ENCODE measurements around the gene CA12. TPM values are rescaled to one million over a fixed set of nuclear protein-coding genes. Genes with fewer than 3 reads are reported as not detected.
A peak's percentile ranks its signal among the peaks of the same experiment; 100 is the strongest.

CA12 gene
- polyA plus RNA-seq, 4 donors, result 0.27 to 24.8 (median 1.8) TPM; not detected in 1

DNA sequence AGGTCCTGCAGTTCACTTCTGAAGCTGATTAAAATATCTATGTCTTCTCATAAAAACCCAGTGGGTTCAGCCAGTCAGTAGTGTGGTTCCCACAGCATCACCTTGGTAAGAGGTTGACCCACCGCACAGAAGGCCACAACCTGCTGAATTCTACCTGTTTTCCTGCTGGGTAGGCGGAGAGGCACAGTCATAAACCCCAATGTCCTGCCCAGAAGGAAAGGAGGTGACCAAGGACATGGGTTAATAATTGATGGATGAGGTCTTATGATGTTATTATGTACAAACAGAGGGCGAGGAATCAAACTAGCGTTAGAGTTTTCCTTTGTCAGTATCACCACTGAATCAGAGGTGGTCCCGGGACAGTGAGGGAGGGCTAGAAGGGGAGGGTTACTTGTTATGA lies 27.8 kb downstream of the CA12 start:
- no peaks in the 10 kb centered on the region for H3K9me3 ChIP-seq (ENCODE audit: control insufficient read depth in 2 of 2, insufficient read depth in 1 of 2, low read depth in 1 of 2, low read length in 1 of 2)
- H3K4me3 ChIP-seq (ENCODE audit: low read depth in 1 of 3, low read length in 3 of 3), result no peak overlapping the region
- 11 to 65% (median 31%) methylated on average over 5 of the region's 5 CpGs for WGBS, 3 donors
- DNase-seq, result peak; percentile 68 to 69
- peaks cover 0 to 28% (median 0%) of the 10 kb centered on the region in 3 donors for H3K4me1 ChIP-seq (ENCODE audit: control insufficient read depth in 3 of 3, insufficient read depth in 2 of 3, low read depth in 1 of 3, low read length in 2 of 3)
- no peaks in the 10 kb centered on the region for H3K36me3 ChIP-seq (ENCODE audit: control insufficient read depth in 3 of 3, insufficient read depth in 2 of 3, low read depth in 1 of 3, low read length in 3 of 3)
- no peaks in the 10 kb centered on the region for H3K27me3 ChIP-seq (ENCODE audit: control insufficient read depth in 3 of 3, insufficient read depth in 3 of 3, low read length in 3 of 3)
- no peak for FAIRE-seq
- H3K27ac ChIP-seq (ENCODE audit: low read depth in 1 of 3, low read length in 2 of 3), result no peak overlapping the region

DNA sequence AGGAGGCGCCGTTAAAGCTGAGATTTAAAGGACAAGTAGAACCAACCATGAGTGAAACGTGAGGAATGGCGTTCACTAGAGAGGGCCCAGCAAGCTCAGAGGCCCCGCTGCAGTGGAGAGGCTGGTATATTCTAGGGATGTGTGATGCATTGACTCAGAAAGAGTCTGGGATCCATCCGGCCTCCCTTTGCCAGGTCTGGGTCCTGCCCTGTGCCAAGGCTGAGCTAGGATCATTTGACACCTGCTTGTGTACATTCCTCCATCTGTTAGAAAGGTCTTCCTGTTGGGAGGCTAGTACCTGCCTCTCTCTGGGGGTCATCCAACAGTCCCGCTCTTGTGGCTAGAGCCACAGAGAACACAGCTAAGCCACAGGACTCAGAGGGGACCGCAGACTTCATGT lies 28.4 kb downstream of the CA12 start:
- no peaks in the 10 kb centered on the region for H3K9me3 ChIP-seq (ENCODE audit: control insufficient read depth in 2 of 2, insufficient read depth in 1 of 2, low read depth in 1 of 2, low read length in 1 of 2)
- peaks cover 0 to 28% (median 3%) of the 10 kb centered on the region in 3 donors for H3K4me1 ChIP-seq (ENCODE audit: control insufficient read depth in 3 of 3, insufficient read depth in 2 of 3, low read depth in 1 of 3, low read length in 2 of 3)
- H3K27me3 ChIP-seq (ENCODE audit: control insufficient read depth in 3 of 3, insufficient read depth in 3 of 3, low read length in 3 of 3), result no peaks in the 10 kb centered on the region
- H3K36me3 ChIP-seq (ENCODE audit: control insufficient read depth in 3 of 3, insufficient read depth in 2 of 3, low read depth in 1 of 3, low read length in 3 of 3), result no peaks in the 10 kb centered on the region
- no peak for FAIRE-seq
- no peak overlapping the region for H3K27ac ChIP-seq (ENCODE audit: low read depth in 1 of 3, low read length in 2 of 3)
- DNase-seq, result no peak
- WGBS, 3 donors, result 71 to 77% (median 72%) methylated on average over 8 of the region's 8 CpGs
- H3K4me3 ChIP-seq (ENCODE audit: low read depth in 1 of 3, low read length in 3 of 3), result no peak overlapping the region

DNA sequence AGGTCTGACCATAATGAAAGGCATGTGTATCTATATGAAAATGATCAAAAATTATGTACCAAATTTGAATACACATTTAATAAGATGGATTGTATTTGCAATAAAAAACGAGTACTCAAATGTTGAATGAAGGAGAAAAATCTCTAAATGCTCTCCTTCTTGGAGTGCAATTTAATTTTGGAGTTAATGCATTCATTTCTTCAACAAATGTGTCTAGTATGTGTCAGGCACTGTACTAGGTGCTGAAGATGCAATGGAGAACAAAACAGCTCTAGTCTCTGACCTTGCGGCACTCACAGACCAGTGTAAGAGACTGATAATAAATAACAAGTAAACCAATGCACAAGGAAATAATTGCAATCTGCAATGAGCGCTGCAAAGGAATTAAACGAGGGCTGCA lies 28.8 kb downstream of the CA12 start:
- no peaks in the 10 kb centered on the region for H3K36me3 ChIP-seq (ENCODE audit: control insufficient read depth in 3 of 3, insufficient read depth in 2 of 3, low read depth in 1 of 3, low read length in 3 of 3)
- 86 to 87% (median 86%) methylated on average over 4 of the region's 4 CpGs for WGBS, 3 donors
- no peak overlapping the region for H3K4me3 ChIP-seq (ENCODE audit: low read depth in 1 of 3, low read length in 3 of 3)
- H3K27me3 ChIP-seq (ENCODE audit: control insufficient read depth in 3 of 3, insufficient read depth in 3 of 3, low read length in 3 of 3), result no peaks in the 10 kb centered on the region
- H3K27ac ChIP-seq (ENCODE audit: low read depth in 1 of 3, low read length in 2 of 3), result no peak overlapping the region
- no peaks in the 10 kb centered on the region for H3K9me3 ChIP-seq (ENCODE audit: control insufficient read depth in 2 of 2, insufficient read depth in 1 of 2, low read depth in 1 of 2, low read length in 1 of 2)
- FAIRE-seq (no peak), DNase-seq (no peak)
- H3K4me1 ChIP-seq (ENCODE audit: control insufficient read depth in 3 of 3, insufficient read depth in 2 of 3, low read depth in 1 of 3, low read length in 2 of 3), result peaks cover 0 to 28% (median 6%) of the 10 kb centered on the region in 3 donors

DNA sequence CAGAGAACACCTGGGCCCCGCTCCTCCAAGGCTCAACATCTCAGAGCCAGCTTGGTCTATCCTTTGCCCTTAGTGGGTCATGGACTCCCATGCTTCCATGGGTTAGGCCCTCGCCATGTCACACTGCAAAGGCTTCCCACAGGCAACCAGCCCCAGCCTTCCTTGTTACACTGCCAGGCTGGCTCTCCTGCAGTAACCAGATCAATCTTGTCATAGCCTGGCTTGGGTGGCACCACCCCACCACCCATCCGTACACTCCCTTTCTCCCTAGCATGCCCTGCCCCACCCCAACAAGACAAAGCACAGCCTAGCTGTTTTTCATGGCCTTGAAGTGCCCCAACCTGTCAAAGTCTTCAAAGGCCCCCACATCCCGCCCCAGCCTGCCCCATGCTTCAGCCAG lies 30.5 kb downstream of the CA12 start:
- Histone ChIP-seq H3K4me1 (ENCODE audit: control insufficient read depth in 3 of 3, insufficient read depth in 2 of 3, low read depth in 1 of 3, low read length in 2 of 3) (peaks cover 0 to 18% (median 6%) of the 10 kb centered on the region in 3 donors), H3K27me3 (ENCODE audit: control insufficient read depth in 3 of 3, insufficient read depth in 3 of 3, low read length in 3 of 3) (no peaks in the 10 kb centered on the region), H3K4me3 (ENCODE audit: low read depth in 1 of 3, low read length in 3 of 3) (no peak overlapping the region), H3K36me3 (ENCODE audit: control insufficient read depth in 3 of 3, insufficient read depth in 2 of 3, low read depth in 1 of 3, low read length in 3 of 3) (no peaks in the 10 kb centered on the region), H3K9me3 (ENCODE audit: control insufficient read depth in 2 of 2, insufficient read depth in 1 of 2, low read depth in 1 of 2, low read length in 1 of 2) (no peaks in the 10 kb centered on the region), H3K27ac (ENCODE audit: low read depth in 1 of 3, low read length in 2 of 3) (no peak overlapping the region)
- DNase-seq (peak in 1 of 2 donors; percentile 14), FAIRE-seq (no peak)
- WGBS, 3 donors, result 72 to 81% (median 78%) methylated on average over 4 of the region's 4 CpGs

DNA sequence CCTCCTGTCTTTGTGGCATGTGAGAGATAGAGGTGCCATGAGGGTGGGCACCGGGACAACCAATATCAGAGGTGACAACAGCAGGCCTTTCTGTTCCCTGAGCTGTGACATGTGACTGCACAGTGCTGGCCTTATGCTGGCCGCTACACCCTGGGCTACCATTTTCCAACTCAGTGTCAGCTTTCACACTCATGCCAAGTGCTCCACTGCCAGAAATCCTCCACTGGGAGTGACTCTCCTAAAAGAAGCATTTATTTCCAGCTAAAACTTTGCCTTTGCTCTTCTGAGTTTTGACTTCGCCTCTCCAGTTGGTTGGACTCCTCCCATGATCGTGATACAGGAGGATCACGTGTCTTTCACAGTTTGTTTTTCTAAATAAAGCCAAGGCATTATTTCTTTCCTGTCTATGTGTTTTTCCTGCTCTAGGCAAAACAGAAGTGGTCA lies 31.4 kb downstream of the CA12 start:
- FAIRE-seq (no peak), DNase-seq (no peak)
- no peaks in the 10 kb centered on the region for H3K36me3 ChIP-seq (ENCODE audit: control insufficient read depth in 3 of 3, insufficient read depth in 2 of 3, low read depth in 1 of 3, low read length in 3 of 3)
- no peak overlapping the region for H3K27ac ChIP-seq (ENCODE audit: low read depth in 1 of 3, low read length in 2 of 3)
- WGBS, 3 donors, result 68 to 92% (median 82%) methylated on average over 5 of the region's 5 CpGs
- H3K27me3 ChIP-seq (ENCODE audit: control insufficient read depth in 3 of 3, insufficient read depth in 3 of 3, low read length in 3 of 3), result no peaks in the 10 kb centered on the region
- H3K9me3 ChIP-seq (ENCODE audit: control insufficient read depth in 2 of 2, insufficient read depth in 1 of 2, low read depth in 1 of 2, low read length in 1 of 2), result no peaks in the 10 kb centered on the region
- no peak overlapping the region for H3K4me3 ChIP-seq (ENCODE audit: low read depth in 1 of 3, low read length in 3 of 3)
- peaks cover 0 to 12% (median 6%) of the 10 kb centered on the region in 3 donors for H3K4me1 ChIP-seq (ENCODE audit: control insufficient read depth in 3 of 3, insufficient read depth in 2 of 3, low read depth in 1 of 3, low read length in 2 of 3)

DNA sequence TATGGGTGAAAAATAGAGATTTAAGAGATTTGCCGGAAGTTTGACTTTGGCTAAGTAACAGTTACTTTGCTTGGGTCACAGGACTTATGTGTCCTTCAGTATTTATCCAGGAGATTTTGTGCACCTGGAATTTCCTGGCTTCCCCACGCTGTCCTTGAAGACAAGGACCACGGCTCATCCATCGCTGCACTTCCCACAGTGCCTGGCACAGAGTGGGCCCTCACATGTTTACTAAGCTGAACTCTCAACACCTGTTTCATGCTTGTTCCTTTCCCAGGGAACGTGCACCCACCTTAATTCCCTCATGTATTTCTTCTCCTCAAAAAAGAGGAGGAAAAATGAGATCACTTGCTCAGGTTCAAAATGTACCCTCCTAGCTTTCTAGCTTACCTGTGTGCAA lies 32.0 kb downstream of the CA12 start:
- Histone ChIP-seq H3K27me3 (ENCODE audit: control insufficient read depth in 3 of 3, insufficient read depth in 3 of 3, low read length in 3 of 3) (no peaks in the 10 kb centered on the region), H3K36me3 (ENCODE audit: control insufficient read depth in 3 of 3, insufficient read depth in 2 of 3, low read depth in 1 of 3, low read length in 3 of 3) (no peaks in the 10 kb centered on the region), H3K4me3 (ENCODE audit: low read depth in 1 of 3, low read length in 3 of 3) (no peak overlapping the region), H3K27ac (ENCODE audit: low read depth in 1 of 3, low read length in 2 of 3) (no peak overlapping the region), H3K4me1 (ENCODE audit: control insufficient read depth in 3 of 3, insufficient read depth in 2 of 3, low read depth in 1 of 3, low read length in 2 of 3) (peaks cover 0 to 6% (median 6%) of the 10 kb centered on the region in 3 donors), H3K9me3 (ENCODE audit: control insufficient read depth in 2 of 2, insufficient read depth in 1 of 2, low read depth in 1 of 2, low read length in 1 of 2) (no peaks in the 10 kb centered on the region)
- no peak for DNase-seq
- FAIRE-seq, result no peak
- 84 to 98% (median 86%) methylated on average over 5 of the region's 5 CpGs for WGBS, 3 donors

DNA sequence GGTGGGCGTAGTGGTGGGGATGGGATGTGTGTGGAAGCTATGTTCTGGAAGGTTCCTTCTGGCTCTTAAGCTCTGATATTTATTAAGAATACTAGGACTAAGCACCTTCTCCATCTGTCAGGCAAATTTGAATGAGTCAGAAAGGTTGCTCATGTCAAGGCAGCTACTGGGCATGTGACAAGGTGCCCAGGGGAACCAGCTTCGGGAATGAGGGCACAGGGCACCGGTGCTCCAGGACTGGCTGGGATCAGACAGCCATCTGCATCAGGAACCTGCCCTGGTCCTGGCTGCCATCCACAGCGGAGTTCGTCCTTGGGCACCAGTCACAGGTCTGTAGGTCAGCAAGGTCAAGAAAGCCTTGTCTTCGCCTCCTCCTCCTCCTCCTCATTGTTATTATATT lies 32.5 kb downstream of the CA12 start:
- WGBS, 3 donors, result 77 to 93% (median 86%) methylated on average over 6 of the region's 6 CpGs
- H3K4me3 ChIP-seq (ENCODE audit: low read depth in 1 of 3, low read length in 3 of 3), result no peak overlapping the region
- DNase-seq (no peak), FAIRE-seq (no peak)
- H3K9me3 ChIP-seq (ENCODE audit: control insufficient read depth in 2 of 2, insufficient read depth in 1 of 2, low read depth in 1 of 2, low read length in 1 of 2), result no peaks in the 10 kb centered on the region
- no peaks in the 10 kb centered on the region for H3K36me3 ChIP-seq (ENCODE audit: control insufficient read depth in 3 of 3, insufficient read depth in 2 of 3, low read depth in 1 of 3, low read length in 3 of 3)
- no peak overlapping the region for H3K27ac ChIP-seq (ENCODE audit: low read depth in 1 of 3, low read length in 2 of 3)
- H3K27me3 ChIP-seq (ENCODE audit: control insufficient read depth in 3 of 3, insufficient read depth in 3 of 3, low read length in 3 of 3), result no peaks in the 10 kb centered on the region
- H3K4me1 ChIP-seq (ENCODE audit: control insufficient read depth in 3 of 3, insufficient read depth in 2 of 3, low read depth in 1 of 3, low read length in 2 of 3), result peaks cover 0 to 6% (median 2%) of the 10 kb centered on the region in 3 donors

DNA sequence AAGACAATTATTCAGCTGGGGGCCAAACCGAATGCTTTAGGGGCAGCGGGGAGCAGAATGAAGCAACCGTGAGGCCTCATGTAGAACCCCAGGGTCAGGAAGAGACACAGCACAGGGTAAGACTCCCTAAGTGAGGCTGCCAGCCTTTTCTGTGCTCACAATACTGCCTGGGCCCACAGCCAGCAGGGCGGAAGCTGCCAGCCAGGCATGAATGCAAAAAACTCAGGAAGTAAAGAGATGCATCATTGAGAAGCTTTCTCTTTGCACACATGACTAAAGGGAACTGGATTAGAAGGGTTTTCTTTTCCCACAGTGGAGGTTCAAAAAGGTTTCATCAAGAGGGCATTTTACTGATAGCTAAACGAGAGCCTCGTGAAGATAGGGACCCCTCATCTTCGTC lies 33.3 kb downstream of the CA12 start:
- no peaks in the 10 kb centered on the region for H3K27me3 ChIP-seq (ENCODE audit: control insufficient read depth in 3 of 3, insufficient read depth in 3 of 3, low read length in 3 of 3)
- H3K9me3 ChIP-seq (ENCODE audit: control insufficient read depth in 2 of 2, insufficient read depth in 1 of 2, low read depth in 1 of 2, low read length in 1 of 2), result no peaks in the 10 kb centered on the region
- H3K27ac ChIP-seq (ENCODE audit: low read depth in 1 of 3, low read length in 2 of 3), result peak overlapping the region in 1 of 3 donors; percentile 8
- H3K36me3 ChIP-seq (ENCODE audit: control insufficient read depth in 3 of 3, insufficient read depth in 2 of 3, low read depth in 1 of 3, low read length in 3 of 3), result no peaks in the 10 kb centered on the region
- DNase-seq (peak in 1 of 2 donors; percentile 18), FAIRE-seq (no peak)
- 36 to 64% (median 50%) methylated on average over 7 of the region's 7 CpGs for WGBS, 3 donors
- H3K4me1 ChIP-seq (ENCODE audit: control insufficient read depth in 3 of 3, insufficient read depth in 2 of 3, low read depth in 1 of 3, low read length in 2 of 3), result peaks cover 0 to 6% (median 0%) of the 10 kb centered on the region in 3 donors
- no peak overlapping the region for H3K4me3 ChIP-seq (ENCODE audit: low read depth in 1 of 3, low read length in 3 of 3)
